Activated B cell treated with CpG ODN at 0.5 μM for 24 hours (primary cell): Measurements from ENCODE around the gene XRN2. TPM values are rescaled to one million over a fixed set of nuclear protein-coding genes. Genes with fewer than 3 reads are reported as not detected.
"Not testable (repeated sequence)": the region's sequence is repeated elsewhere in the genome, so short reads cannot be mapped to it uniquely, and the experiment has no call there.

Experiments used
- ATAC-seq: fragments of 200-7000 bp; cut with Tn5 transposase; one replicate; pipeline ENCODE4 v1.10.0; 2021; ENCODE audit warnings: low read depth, mild to moderate bottlenecking, moderate library complexity
- CTCF ChIA-PET: fragments of 350-600 bp; sonication (Branson Sonifier 250); formaldehyde crosslinking; loops from one replicate; lab custom pipeline; 2021; ENCODE audit warnings: antibody characterized with exemption; lab: Charles Lee
- POLR2A ChIA-PET: fragments of 350-600 bp; sonication (Branson Sonifier 250); formaldehyde crosslinking; loops from one replicate; lab custom pipeline; 2021; ENCODE audit warnings: antibody characterized with exemption; lab: Charles Lee
- DNase-seq: peaks from one replicate; pipeline ENCODE4 v3.0.0; 2022
- H3K27ac Mint-ChIP-seq: one replicate; pipeline ENCODE4 v1.8.0; 2020; ENCODE audit warnings: mixed read lengths
- H3K27me3 Mint-ChIP-seq: one replicate; pipeline ENCODE4 v1.8.0; 2021; ENCODE audit warnings: mixed read lengths
- H3K36me3 Mint-ChIP-seq: one replicate; pipeline ENCODE4 v1.8.0; 2021; ENCODE audit warnings: low read depth, mixed read lengths
- H3K4me1 Mint-ChIP-seq: one replicate; pipeline ENCODE4 v1.8.0; 2021; ENCODE audit warnings: mixed read lengths
- H3K4me3 Mint-ChIP-seq: one replicate; pipeline ENCODE4 v1.8.0; 2020; ENCODE audit warnings: mild to moderate bottlenecking, mixed read lengths
- H3K9me3 Mint-ChIP-seq: one replicate; pipeline ENCODE4 v1.8.0; 2020; ENCODE audit warnings: mixed read lengths
- intact Hi-C: fragments of 100-400 bp; cut with micrococcal nuclease; formaldehyde crosslinking; loops from one replicate; pipeline ENCODE4 v1.15.1; 2024
- total RNA-seq: library from RNA; stranded (reverse); gene quantifications from 2 replicates; pipeline ENCODE4 v1.2.3, GENCODE V29; 2022
- TF ChIP-seq, protein P1 (sequence below): fragments of 200-600 bp; IDR thresholded peaks from one replicate; pipeline ENCODE4 v1.8.0; 2022; ENCODE audit warnings: antibody characterized with exemption, mild to moderate bottlenecking

Gene XRN2
- total RNA-seq, 1 donor from 2014 or later: 61.0 TPM

DNA sequence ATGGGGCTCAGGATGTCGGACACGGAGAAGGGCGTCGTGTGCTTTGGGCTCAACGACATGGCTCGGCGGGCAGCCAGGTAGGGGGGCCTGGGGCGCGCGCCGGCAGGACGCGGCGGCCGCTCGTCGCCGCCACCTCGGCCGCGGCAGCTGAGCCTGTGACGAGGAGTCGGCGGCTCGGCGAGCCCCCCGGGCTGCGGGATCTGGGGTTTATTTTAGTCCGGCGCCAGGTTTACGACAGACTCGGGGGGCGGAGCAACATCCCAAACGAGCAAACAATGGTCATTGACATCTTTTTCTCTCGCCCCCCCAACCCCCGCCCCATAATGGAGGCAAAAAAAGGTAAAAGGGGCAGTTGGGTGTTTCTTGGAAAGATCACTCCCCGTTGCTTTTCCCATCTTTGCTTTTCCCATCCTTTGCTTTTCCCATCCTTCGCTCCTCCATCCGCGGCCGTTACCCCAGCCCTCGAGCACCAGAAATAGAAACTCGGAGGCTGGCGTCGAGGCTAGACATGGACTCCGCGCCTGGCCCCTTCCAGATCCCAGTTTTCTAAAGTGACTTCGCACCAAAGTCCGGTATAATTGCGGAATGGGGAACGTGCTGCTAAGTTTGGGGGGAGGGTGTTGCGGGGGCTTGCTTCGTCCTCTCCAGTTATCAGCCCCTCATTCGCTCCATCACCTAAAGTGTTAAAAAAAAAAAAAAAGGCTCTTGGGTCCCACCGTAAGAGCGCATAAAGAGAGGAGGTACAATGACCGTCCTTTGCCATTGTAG, 94.4 kb downstream of the XRN2 start, which contains the start of gene NKX2-4:
Gene NKX2-4, minus strand, starts transcription at position 186 of the 768 bp plus-strand sequence. Its CDS starts 127 bp downstream, at position 59.
- ChIA-PET CTCF (no interaction called here), POLR2A (interaction anchor here (0.6 kb wide), 1 partner anchor 94 kb away, joined by 6 read pairs; the partner anchor contains the start of gene XRN2)
- peaks cover 10% of the 10 kb centered on the region for H3K4me1 Mint-ChIP-seq
- intact Hi-C loops: loop anchor here (2.0 kb wide), 1 partner anchor 297 kb away; no protein-coding TSS in a partner anchor
- H3K27ac Mint-ChIP-seq: no peak within 1 kb of the TSS
- no peaks in the 10 kb centered on the region for H3K36me3 Mint-ChIP-seq
- H3K9me3 Mint-ChIP-seq: no peaks in the 10 kb centered on the region
- TF ChIP-seq, protein P1, sequence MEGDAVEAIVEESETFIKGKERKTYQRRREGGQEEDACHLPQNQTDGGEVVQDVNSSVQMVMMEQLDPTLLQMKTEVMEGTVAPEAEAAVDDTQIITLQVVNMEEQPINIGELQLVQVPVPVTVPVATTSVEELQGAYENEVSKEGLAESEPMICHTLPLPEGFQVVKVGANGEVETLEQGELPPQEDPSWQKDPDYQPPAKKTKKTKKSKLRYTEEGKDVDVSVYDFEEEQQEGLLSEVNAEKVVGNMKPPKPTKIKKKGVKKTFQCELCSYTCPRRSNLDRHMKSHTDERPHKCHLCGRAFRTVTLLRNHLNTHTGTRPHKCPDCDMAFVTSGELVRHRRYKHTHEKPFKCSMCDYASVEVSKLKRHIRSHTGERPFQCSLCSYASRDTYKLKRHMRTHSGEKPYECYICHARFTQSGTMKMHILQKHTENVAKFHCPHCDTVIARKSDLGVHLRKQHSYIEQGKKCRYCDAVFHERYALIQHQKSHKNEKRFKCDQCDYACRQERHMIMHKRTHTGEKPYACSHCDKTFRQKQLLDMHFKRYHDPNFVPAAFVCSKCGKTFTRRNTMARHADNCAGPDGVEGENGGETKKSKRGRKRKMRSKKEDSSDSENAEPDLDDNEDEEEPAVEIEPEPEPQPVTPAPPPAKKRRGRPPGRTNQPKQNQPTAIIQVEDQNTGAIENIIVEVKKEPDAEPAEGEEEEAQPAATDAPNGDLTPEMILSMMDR: no peak
- DNase-seq: peak; percentile 17
- H3K4me3 Mint-ChIP-seq: peak within 1 kb of the TSS; percentile 64
- peaks cover 59% of the 10 kb centered on the region for H3K27me3 Mint-ChIP-seq
- ATAC-seq: no peak

DNA sequence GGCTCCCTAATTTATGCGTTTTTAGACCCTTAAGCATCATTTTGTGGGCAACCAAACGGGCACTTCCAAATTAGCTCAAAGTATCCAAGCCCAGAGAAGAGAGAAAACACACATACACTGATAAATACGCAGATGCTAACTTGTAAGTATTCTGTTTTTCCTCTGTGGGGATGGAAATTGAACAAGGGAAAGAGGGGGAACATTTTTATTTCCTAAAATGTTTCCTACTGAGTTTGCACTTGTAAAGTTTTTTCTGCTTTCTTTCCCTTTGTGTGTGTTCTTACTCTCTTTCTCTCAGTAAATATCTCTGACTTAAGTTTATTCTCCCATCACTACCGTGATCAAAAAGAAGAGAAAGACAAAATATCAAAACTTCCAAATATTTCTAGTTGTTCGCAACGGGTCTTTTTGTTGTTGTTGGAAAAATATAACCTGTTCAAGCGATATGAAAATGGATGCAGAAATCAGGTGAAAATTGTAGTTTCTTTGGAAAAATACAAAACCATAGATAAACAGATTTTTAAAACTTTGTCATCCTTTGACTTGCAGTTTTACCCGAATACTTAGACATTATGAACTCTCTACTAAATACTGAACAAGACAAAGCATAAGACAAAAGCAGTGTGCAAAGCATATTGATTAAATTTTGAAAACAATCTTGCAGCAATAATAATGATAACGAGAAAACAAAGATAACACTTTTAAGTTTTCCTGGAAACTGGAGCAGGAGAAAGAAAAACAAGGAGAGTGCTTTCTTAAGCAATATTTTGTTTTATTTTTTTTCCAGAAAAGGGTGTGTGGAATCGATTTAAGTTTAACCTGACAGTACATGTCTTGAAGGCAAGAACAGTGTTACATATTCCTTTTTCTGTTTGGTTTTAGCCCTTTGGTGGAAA, 95.2 kb downstream of the XRN2 start:
- ChIA-PET CTCF (no interaction called here), POLR2A (no interaction called here)
- Mint-ChIP-seq H3K27me3 (peaks cover 55% of the 10 kb centered on the region), H3K4me1 (peaks cover 7% of the 10 kb centered on the region), H3K27ac (no peak overlapping the region), H3K36me3 (no peaks in the 10 kb centered on the region), H3K4me3 (peak overlapping the region; percentile 19), H3K9me3 (no peaks in the 10 kb centered on the region)
- intact Hi-C loops: no loop called here
- ATAC-seq: no peak
- no peak for DNase-seq
- TF ChIP-seq, protein P1: no peak

DNA sequence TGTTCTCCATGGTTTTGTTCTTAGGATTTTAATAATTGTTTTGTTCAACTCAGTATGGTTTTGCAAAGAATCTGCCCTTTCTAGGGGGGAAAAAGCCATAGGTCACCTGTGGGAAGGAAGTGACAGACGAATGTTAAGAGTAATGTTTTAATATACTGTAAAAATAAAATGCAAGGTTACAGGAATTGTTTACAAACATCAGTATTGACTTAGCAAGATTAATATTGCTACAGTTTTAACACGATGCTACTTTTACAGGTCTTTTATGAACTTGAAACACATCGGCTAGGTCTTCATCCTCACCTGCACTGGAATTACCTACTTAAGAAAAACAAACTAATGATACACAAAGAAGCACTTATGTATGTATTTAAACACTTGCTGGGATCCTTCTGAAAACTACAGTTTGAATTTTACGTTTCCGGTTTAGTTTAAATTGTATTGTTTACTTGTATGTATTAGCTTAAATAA, 95.9 kb downstream of the XRN2 start:
- DNase-seq (no peak), ATAC-seq (no peak)
- Mint-ChIP-seq H3K27ac (no peak overlapping the region), H3K4me1 (peaks cover 7% of the 10 kb centered on the region), H3K36me3 (no peaks in the 10 kb centered on the region), H3K27me3 (peaks cover 52% of the 10 kb centered on the region), H3K9me3 (no peaks in the 10 kb centered on the region), H3K4me3 (no peak overlapping the region)
- intact Hi-C loops: no loop called here
- CTCF ChIA-PET: no interaction called here
- TF ChIP-seq, protein P1: no peak
- POLR2A ChIA-PET: no interaction called here

DNA sequence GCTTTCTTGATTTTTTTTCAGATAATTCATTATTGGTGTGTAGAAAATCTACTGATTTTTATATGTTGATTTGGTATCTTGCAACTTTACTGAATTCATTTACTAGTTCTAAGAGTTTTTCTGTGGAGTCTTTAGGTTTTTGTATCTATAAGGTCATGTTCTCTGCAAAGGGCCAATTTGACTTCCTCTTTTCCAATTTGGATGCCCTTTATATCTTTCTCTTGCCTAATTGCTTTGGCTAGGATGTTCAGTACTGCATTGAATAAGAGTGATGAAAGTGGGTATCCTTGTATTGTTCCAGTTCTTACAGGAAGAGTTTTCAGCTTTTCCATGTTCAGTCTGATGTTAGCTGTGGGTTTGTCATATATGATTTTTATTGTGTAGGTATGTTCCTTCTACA, 108.6 kb downstream of the XRN2 start:
- no peak overlapping the region for H3K4me3 Mint-ChIP-seq
- POLR2A ChIA-PET: no interaction called here
- intact Hi-C loops: no loop called here
- H3K9me3 Mint-ChIP-seq: peaks cover 18% of the 10 kb centered on the region
- TF ChIP-seq, protein P1: no peak
- CTCF ChIA-PET: no interaction called here
- H3K27me3 Mint-ChIP-seq: peaks cover 47% of the 10 kb centered on the region
- no peak overlapping the region for H3K27ac Mint-ChIP-seq
- no peak for DNase-seq
- no peaks in the 10 kb centered on the region for H3K36me3 Mint-ChIP-seq
- no peaks in the 10 kb centered on the region for H3K4me1 Mint-ChIP-seq
- no peak for ATAC-seq

DNA sequence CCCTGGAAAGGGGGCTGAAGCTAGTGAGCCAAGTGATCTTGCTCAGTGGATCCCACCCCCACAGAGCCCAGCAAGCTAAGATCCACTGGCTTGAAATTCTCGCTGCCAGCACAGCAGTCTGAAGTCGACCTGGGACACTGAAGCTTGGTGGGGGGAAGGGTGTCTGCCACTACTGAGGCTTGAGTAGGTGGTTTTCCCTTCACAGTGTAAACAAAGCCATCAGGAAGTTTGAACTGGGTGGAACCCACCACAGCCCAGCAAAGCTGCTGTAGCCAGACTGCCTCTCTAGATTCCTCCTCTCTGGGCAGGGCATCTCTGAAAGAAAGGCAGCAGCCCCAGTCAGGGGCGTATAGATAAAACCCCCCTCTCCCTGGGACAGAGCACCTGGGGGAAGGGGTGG, 110.9 kb downstream of the XRN2 start:
- H3K4me1 Mint-ChIP-seq, H3K27ac Mint-ChIP-seq, CTCF ChIA-PET, DNase-seq, H3K36me3 Mint-ChIP-seq, intact Hi-C loops, ATAC-seq, H3K4me3 Mint-ChIP-seq, POLR2A ChIA-PET: not testable (repeated sequence)
- Mint-ChIP-seq H3K27me3 (peaks cover 37% of the 10 kb centered on the region), H3K9me3 (peaks cover 18% of the 10 kb centered on the region)

DNA sequence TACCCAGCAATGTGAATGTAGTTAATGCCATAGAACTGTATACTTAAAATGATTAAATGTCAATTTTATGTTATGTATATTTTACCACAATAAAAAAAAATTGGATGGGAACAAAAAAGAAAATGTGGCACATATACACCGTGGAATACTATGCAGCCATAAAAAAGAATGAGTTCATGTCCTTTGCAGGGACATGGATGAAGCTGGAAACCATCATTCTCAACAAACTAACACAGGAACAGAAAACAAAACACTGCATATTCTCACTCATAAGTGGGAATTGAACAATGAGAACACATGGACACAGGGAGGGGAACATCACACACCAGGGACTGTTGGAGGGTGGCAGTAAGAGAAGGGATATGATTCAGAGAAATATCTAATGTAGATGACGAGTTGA, 116.0 kb downstream of the XRN2 start:
- H3K4me1 Mint-ChIP-seq, POLR2A ChIA-PET, H3K27ac Mint-ChIP-seq, H3K36me3 Mint-ChIP-seq, ATAC-seq, DNase-seq, intact Hi-C loops, H3K4me3 Mint-ChIP-seq, CTCF ChIA-PET: not testable (repeated sequence)
- Mint-ChIP-seq H3K9me3 (peaks cover 20% of the 10 kb centered on the region), H3K27me3 (peaks cover 14% of the 10 kb centered on the region)
